OCI-M2 (cell line): Measurements from ENCODE around the gene PIGB.
"Not testable (repeated sequence)": the region's sequence is repeated elsewhere in the genome, so short reads cannot be mapped to it uniquely, and the experiment has no call there.

Experiments
- DNase-seq: peaks from one replicate; lab custom pipeline; 2025; ENCODE audit not compliant: unreplicated experiment; lab: John Stamatoyannopoulos, UW

The PIGB gene

DNA sequence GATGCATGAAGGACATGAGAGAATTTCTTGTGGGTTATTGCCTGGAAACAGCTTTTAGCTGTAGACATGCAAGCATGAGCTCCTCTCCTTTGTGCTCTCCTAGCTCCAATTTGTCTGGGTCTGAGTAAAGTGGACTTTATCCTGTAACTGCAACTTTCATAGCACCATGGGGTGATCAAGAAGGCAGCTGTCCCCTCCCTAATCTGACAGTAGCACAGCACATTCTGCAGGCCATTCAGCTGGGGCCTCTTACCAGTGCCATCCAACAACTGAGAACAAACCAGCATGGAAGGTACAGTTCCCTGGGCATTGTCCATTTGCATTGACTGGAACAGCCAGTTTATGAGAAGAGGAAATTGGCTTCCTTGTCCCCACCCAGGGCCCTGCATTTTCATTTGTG lies 21.7 kb upstream of the PIGB start:
- no peak for DNase-seq

DNA sequence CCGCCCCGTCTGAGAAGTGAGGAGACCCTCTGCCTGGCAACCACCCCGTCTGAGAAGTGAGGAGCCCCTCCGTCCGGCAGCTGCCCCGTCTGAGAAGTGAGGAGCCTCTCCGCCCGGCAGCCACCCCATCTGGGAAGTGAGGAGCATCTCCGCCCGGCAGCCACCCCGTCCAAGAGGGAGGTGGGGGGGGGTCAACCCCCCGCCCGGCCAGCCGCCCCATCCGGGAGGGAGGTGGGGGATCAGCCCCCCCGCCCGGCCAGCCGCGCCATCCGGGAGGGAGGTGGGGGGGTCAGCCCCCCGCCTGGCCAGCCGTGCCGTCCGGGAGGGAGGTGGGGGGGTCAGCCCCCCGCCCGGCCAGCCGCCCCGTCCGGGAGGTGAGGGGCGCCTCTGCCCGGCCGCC lies 16.2 kb upstream of the PIGB start:
- DNase-seq: not testable (repeated sequence)

- DNase-seq: no peak
Observed at GRCh38 chr15:55319537-55320237, 665 bp downstream of the PIGB start.

- DNase-seq: no peak
Observed at GRCh38 chr15:55320238-55320550, 1.2 kb downstream of the PIGB start.

DNA sequence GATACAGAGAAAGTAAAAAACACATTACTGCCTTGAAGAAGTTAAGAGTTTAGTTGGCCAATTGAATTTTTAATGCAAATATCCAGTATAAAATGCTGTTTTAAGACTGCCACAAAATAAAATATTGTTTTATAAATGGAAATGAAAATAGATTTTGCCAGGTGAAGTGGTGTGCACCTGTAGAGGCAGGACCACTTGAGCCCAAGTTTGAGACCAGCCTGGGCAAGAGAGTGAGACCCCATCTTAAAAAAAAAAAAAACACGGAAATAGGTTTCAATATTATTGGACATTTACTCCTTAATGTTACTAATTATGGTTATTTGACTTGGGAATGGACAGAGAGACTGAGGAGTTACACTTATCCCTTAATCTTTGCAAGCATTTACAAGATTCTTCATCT lies 1.9 kb downstream of the PIGB start:
- DNase-seq: no peak

DNA sequence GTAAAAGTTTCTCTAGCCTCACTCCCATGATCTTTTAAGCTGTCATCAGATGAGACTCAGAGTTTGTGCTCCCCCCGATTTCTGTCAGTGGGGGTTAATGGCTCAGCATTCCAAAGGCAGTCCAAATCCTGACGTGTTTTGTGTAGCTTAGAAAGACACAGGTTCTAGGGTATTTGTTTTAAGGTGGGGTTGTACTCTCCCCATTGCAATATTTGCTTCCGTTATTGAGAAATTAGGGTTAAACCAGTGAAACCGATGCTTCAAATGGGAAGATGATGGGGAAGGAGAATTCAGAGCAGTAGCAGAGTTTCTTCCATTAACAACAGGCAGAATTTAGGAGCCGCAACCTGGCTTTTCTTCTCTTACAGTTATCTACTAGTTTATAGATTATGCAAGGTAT lies 3.4 kb downstream of the PIGB start:
- no peak for DNase-seq

DNA sequence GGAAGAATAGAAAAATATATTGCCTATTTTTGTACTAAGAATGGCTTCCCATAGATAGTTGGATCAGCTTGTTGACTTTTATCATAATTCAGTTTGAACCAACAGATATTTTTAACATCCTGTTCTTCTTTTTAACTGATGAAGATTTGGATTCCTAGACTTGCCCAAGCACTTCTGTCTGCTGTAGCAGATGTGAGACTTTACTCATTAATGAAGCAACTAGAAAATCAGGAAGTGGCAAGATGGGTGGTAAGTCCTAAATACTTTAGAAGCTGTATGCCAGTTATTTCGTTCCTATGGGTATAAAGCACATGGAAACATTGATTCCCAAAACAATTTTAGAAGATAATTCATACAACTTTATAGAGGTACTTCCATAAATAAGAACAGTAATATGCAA lies 8.4 kb downstream of the PIGB start:
- no peak for DNase-seq

DNA sequence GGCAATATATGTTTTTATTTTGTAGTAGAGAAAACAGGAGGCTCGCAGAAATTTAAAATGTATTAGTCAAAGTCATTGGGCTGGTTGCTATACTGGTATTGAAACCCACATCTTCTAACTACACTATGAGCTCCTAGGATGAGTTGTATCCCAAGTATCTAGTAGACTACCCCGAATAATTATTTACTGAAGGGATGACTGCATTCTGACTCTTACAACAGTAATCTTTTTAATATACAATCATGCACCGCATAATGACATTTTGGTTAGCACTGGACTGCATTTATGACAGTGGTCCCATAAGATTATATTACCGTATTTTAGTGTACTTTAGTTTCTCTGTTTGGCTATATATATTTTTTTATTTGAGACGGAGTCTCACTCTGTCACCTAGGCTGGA lies 15.3 kb downstream of the PIGB start:
- no peak for DNase-seq

- no peak for DNase-seq
Observed at GRCh38 chr15:55334997-55335396, 16.0 kb downstream of the PIGB start.

- no peak for DNase-seq
Observed at GRCh38 chr15:55337160-55337559, 18.1 kb downstream of the PIGB start.

DNA sequence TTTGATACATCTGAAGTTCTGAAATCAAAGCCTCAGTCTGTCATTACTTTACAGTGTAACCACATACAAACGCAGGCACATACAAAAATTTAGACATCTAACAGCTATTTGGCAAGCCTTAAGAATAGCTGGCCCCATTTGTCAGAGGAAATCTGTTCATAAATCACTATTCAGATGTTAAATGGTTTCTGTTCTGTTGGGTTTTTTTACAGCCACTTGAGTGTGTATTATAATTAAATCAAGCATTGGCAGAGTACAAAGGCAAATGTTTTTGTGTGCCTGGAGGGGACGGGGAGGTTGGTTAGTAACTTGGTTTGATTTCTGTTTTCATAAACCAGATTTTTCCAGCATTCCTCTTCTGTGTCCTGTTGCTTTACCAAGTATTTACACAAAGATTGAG lies 24.1 kb downstream of the PIGB start:
- no peak for DNase-seq

GRCh38 chr15:55344206-55344605 lies 25.2 kb downstream of the PIGB start:
- DNase-seq: no peak

DNA sequence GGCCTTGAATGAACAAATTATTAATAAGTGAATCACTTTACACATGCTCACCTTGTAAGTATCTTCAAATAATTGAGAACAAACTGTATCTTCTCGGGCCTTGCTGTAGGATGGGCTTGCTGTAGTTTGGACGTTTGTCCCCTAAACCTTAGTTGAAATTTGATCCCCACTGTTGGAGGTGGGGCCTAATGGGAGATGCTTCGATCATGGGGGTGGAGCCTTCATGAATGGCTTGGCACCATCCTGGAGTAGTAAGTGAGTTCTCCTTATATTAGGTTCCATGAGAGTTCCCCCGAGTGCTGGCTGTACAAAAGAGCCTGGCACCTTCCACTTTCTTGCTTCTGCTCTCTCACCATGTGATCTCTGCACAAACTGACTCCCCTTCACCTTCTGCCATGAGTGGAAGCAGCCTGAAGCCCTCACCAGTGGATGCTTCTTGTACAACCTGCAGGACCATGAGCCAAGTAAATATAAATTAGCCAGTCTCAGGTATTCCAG lies 29.3 kb downstream of the PIGB start:
- no peak for DNase-seq

- no peak for DNase-seq
Observed at GRCh38 chr15:55349282-55349681, 30.3 kb downstream of the PIGB start.

DNA sequence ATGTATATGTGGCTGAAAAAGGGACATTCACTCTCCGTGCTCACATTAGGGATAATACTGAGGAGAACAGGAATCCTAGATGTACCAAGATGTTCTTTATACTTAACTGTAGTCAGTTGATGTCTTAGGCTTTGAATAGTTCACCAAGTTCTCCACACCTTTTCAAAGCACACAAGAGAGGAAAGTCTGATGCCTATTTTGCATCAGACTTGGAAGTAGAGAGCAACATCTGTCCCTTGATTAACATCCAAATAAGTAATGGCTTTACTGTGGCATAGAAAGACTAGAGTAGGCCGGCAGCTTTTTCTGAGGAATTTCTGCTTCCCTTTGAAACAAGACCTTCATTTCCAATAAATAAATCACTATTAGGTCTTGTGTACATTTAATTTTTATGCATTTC lies 34.0 kb downstream of the PIGB start:
- no peak for DNase-seq

- no peak for DNase-seq
Observed at GRCh38 chr15:55356985-55357585, 38.1 kb downstream of the PIGB start.

DNA sequence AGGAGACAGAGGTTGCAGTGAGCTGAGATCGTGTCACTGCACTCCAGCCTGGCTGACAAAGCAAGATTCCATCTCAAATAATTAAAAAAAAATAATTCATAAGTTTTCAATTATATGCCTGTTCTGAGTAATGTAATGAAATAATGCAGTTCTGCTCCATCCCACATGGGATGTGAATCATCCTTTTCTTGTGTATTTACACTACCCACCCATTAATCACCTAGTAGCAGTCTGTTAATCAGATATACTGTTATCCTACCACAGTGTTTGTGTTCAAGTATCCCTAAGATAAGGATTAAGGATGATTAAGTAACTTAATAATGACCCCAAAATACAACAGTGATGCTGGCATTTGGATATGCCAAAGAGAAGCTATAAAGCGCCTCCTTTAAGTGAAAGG lies 38.8 kb downstream of the PIGB start:
- DNase-seq: no peak

- no peak for DNase-seq
Observed at GRCh38 chr15:55358471-55358870, 39.4 kb downstream of the PIGB start.

DNA sequence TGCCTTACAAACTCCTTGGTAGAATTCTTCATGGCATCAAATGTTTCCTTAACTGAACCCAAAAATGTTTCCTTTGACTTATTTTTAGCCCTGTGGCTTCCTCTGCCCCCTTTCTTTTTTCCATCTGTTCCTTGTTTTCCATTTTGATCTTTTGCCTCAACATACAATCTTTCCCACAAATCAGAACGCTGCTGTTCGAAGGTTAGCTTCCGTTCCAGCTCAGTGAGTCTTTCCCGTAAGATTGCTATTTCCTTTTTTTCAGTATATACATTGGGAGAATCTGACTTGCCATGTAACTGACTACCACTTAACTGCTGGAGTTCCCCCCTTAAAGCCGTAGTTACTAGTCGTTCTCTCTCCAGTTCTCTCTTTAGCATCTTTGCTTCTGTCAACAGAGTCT lies 41.2 kb downstream of the PIGB start:
- no peak for DNase-seq

DNA sequence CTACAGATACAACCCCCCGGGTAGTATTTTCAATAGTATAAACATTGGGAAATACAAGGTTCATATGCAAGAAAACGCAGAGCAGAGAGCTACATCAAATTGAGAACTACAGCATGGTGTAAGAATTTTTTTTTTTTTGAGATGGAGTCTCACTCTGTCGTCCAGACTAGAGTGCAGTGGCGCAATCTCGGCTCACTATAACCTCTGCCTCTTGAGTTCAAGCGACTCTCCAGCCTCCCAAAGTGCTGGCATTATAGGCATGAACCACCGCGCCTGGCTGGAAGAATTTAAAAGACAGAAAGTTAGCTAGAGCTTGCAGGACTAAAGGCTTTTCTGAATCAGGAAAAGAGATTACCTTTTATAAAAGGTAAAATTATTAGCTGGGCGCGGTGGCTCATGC lies 42.0 kb downstream of the PIGB start:
- no peak for DNase-seq

- no peak for DNase-seq
Observed at GRCh38 chr15:55362641-55363040, 43.6 kb downstream of the PIGB start.

- no peak for DNase-seq
Observed at GRCh38 chr15:55366981-55367380, 48.0 kb downstream of the PIGB start.
